Endodermal cell (in vitro differentiated cells): ENCODE data around the gene DNAJC12. TPM values are rescaled to one million over a fixed set of nuclear protein-coding genes. Genes with fewer than 3 reads are reported as not detected.

Source experiments
- DNase-seq: peaks from one replicate; pipeline ENCODE4 v3.0.0-alpha.2; 2017
- H3K27ac ChIP-seq: 2 replicates; pipeline ENCODE4 v1.5.1; 2013; ENCODE audit warnings: mild to moderate bottlenecking, low read depth, low read length, moderate library complexity
- H3K27me3 ChIP-seq: 2 replicates; pipeline ENCODE4 v1.6.1; 2013; ENCODE audit warnings: mild to moderate bottlenecking, low read length, moderate library complexity; ENCODE audit not compliant: insufficient read depth, control insufficient read depth, poor library complexity, severe bottlenecking
- H3K36me3 ChIP-seq: 2 replicates; pipeline ENCODE4 v1.7.0; 2013; ENCODE audit warnings: mild to moderate bottlenecking, low read length, moderate library complexity; ENCODE audit not compliant: control insufficient read depth, insufficient read depth
- H3K4me1 ChIP-seq: one replicate; pipeline ENCODE4 v1.7.0; 2013; ENCODE audit warnings: low read length; ENCODE audit not compliant: control insufficient read depth, insufficient read depth
- H3K4me3 ChIP-seq: 2 replicates; pipeline ENCODE4 v1.5.1; 2013; ENCODE audit warnings: mild to moderate bottlenecking, low read length, moderate library complexity
- H3K9ac ChIP-seq: 2 replicates; pipeline ENCODE4 v1.6.1; 2013; ENCODE audit warnings: mild to moderate bottlenecking, low read length, moderate library complexity; ENCODE audit not compliant: poor library complexity, severe bottlenecking; ENCODE audit errors: extremely low read depth
- H3K9me3 ChIP-seq: 2 replicates; pipeline ENCODE4 v1.6.1; 2013; ENCODE audit warnings: mild to moderate bottlenecking, low read length, moderate library complexity; ENCODE audit not compliant: control insufficient read depth
- H3K27ac Mint-ChIP-seq: 2 replicates; pipeline ENCODE4 v1.8.0; 2020; ENCODE audit warnings: mixed read lengths
- H3K27me3 Mint-ChIP-seq: 2 replicates; pipeline ENCODE4 v1.8.0; 2021; ENCODE audit warnings: mild to moderate bottlenecking, mixed read lengths; ENCODE audit not compliant: insufficient read depth
- H3K36me3 Mint-ChIP-seq: 2 replicates; pipeline ENCODE4 v1.8.0; 2020; ENCODE audit warnings: low read depth, mixed read lengths
- H3K4me1 Mint-ChIP-seq: 2 replicates; pipeline ENCODE4 v1.8.0; 2020; ENCODE audit warnings: mixed read lengths
- H3K4me3 Mint-ChIP-seq: 2 replicates; pipeline ENCODE4 v1.8.0; 2020; ENCODE audit warnings: mild to moderate bottlenecking, moderate library complexity, mixed read lengths
- H3K9me3 Mint-ChIP-seq: 2 replicates; pipeline ENCODE4 v1.8.0; 2020; ENCODE audit warnings: mild to moderate bottlenecking, mixed read lengths
- WGBS, 2 experiments: methylation state at CpG; one replicate each; pipeline versions ENCODE4 v1.1.5 to v1.1.7; 2013; ENCODE audit warnings: missing lambda C conversion rate in 2 of 2, mixed read lengths in 1 of 2; ENCODE audit not compliant: insufficient coverage in 1 of 2, insufficient read length in 1 of 2; 5-methylcytosine and 5-hydroxymethylcytosine counted together
- total RNA-seq, 2 donors: library from RNA; stranded (reverse); fragmentation: NEBNext Ultra II Directional in 1 of 2; extraction: Animal tissue kit (Norgen Biotek cat#: 25700) in 1 of 2; gene quantifications; 2 replicates in 1 of 2; 3 replicates in 1 of 2; pipeline ENCODE4 v1.2.1, GENCODE V29; 2021
- TF ChIP-seq, protein P1 (sequence below): fragments of 200-600 bp; sonication (generic); conservative IDR thresholded peaks from 2 replicates; pipeline ENCODE4 v1.5.0; 2021; ENCODE audit warnings: antibody characterized with exemption, mild to moderate bottlenecking

The DNAJC12 gene
- total RNA-seq, 2 donors from 2014 or later = 0.59 TPM; not detected in 1

DNA sequence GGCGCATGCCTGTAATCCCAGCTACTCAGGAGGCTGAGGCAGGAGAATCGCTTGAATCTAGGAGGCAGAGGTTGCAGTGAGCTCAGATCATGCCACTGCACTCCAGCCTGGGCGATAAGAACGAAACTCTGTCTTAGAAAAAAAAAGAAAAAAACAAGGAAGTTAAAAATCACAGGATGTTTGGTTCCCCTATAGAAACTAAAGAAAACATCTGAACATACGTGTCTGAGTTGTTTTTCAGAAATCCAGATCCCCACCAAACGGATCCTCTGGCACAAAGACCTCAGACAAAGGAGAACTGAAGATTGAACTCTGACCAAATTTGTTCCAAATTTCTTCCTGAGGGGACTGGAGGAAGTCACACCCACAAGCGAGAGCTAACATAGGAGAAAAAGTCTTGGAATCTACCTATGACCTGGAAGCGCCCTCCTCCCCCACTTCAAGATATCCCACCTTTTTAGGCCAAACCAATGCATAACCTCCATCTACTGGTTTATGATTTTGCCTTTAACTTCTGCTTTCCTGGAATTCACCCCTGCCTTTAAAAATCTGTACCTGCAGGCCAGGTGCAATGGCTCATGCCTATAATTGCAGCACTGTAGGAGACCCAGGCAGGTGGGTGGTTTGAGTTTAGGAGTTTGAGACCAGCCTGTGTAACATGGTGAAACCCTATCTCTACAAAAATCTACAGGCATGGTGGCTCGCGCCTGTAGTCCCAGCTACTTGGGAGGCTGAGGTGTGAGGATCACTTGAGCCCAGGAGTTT, 26.8 kb upstream of the DNAJC12 start:
- H3K4me3 ChIP-seq = no peak overlapping the region
- WGBS, 2 experiments = 94 to 95% methylated on average over 6 to 10 of the region's 10 CpGs
- Mint-ChIP-seq H3K27me3 (no peaks in the 10 kb centered on the region), H3K27ac (no peak overlapping the region), H3K36me3 (no peaks in the 10 kb centered on the region), H3K9me3 (no peaks in the 10 kb centered on the region), H3K4me3 (no peak overlapping the region), H3K4me1 (peaks cover 17% of the 10 kb centered on the region)
- DNase-seq = no peak
- no peaks in the 10 kb centered on the region for H3K9me3 ChIP-seq
- no peaks in the 10 kb centered on the region for H3K36me3 ChIP-seq
- TF ChIP-seq, protein P1, sequence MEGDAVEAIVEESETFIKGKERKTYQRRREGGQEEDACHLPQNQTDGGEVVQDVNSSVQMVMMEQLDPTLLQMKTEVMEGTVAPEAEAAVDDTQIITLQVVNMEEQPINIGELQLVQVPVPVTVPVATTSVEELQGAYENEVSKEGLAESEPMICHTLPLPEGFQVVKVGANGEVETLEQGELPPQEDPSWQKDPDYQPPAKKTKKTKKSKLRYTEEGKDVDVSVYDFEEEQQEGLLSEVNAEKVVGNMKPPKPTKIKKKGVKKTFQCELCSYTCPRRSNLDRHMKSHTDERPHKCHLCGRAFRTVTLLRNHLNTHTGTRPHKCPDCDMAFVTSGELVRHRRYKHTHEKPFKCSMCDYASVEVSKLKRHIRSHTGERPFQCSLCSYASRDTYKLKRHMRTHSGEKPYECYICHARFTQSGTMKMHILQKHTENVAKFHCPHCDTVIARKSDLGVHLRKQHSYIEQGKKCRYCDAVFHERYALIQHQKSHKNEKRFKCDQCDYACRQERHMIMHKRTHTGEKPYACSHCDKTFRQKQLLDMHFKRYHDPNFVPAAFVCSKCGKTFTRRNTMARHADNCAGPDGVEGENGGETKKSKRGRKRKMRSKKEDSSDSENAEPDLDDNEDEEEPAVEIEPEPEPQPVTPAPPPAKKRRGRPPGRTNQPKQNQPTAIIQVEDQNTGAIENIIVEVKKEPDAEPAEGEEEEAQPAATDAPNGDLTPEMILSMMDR = no peak
- no peaks in the 10 kb centered on the region for H3K27me3 ChIP-seq
- no peak overlapping the region for H3K27ac ChIP-seq
- H3K9ac ChIP-seq = no peak overlapping the region
- H3K4me1 ChIP-seq = peaks cover 6% of the 10 kb centered on the region

DNA sequence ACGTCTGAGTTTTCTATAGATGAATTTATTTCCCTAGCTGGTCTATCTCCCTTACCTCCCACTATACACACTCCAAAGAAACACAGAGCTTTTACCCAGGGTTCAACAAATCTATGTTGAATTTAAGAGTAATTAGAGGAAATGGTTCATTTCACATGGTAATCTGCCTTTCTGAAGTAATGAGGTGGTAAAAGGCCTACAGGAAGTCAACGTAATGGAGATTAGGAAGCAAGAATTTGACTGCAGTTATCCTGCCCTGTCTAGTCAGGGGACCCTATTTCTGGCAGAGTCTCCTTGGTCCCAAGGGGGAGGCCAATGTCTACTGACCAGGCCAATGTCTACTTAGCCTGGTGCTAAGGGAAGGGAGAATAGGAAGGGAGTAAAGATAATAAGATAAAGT, 25.1 kb upstream of the DNAJC12 start:
- Histone ChIP-seq H3K9me3 (no peaks in the 10 kb centered on the region), H3K4me1 (peaks cover 6% of the 10 kb centered on the region), H3K27me3 (no peaks in the 10 kb centered on the region), H3K36me3 (no peaks in the 10 kb centered on the region), H3K27ac (no peak overlapping the region), H3K4me3 (no peak overlapping the region), H3K9ac (no peak overlapping the region)
- H3K4me3 Mint-ChIP-seq = no peak overlapping the region
- peaks cover 17% of the 10 kb centered on the region for H3K4me1 Mint-ChIP-seq
- H3K9me3 Mint-ChIP-seq = peaks cover 1% of the 10 kb centered on the region
- WGBS, 2 experiments = 66 to 71% methylated on average over 1 of the region's 2 CpGs
- H3K27me3 Mint-ChIP-seq = no peaks in the 10 kb centered on the region
- H3K27ac Mint-ChIP-seq = no peak overlapping the region
- DNase-seq = no peak
- TF ChIP-seq, protein P1 = no peak
- H3K36me3 Mint-ChIP-seq = no peaks in the 10 kb centered on the region

DNA sequence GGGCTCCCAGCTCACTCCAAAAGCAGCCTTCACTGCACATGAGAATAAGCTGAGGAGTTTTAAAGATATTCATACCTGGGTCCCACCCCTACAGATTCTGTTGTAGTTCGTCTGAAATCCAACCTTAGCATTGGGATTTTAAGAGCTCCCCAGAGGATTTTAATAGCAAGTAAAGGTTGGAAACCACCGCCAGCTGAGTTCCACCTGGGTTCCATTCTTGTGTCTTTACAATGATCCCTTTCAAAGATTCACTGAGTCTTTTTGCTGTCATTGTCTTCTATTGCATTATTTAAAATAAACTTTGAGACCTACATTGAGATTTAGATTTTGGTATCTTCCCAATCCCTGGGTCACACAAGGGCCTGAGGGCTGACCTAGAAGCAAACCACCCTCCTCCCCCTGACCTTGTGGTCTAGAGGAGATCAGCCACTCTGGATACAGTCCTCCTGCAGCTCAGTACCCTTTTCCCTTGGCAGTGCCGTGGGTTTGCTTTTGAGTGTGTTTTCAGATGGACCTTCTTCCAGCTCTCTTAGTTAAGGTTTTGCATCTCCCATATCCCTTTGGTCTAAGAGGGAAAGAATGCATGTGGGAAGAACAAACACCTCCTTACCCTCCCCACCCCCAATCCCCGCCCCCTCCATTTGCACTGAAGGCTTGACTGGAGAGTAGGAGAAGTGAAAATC, 23.9 kb upstream of the DNAJC12 start:
- Histone ChIP-seq H3K4me3 (no peak overlapping the region), H3K27me3 (no peaks in the 10 kb centered on the region), H3K27ac (no peak overlapping the region), H3K9ac (no peak overlapping the region), H3K4me1 (peaks cover 6% of the 10 kb centered on the region), H3K9me3 (no peaks in the 10 kb centered on the region), H3K36me3 (no peaks in the 10 kb centered on the region)
- peaks cover 1% of the 10 kb centered on the region for H3K9me3 Mint-ChIP-seq
- H3K36me3 Mint-ChIP-seq = no peaks in the 10 kb centered on the region
- peaks cover 17% of the 10 kb centered on the region for H3K4me1 Mint-ChIP-seq
- 44 to 69% methylated on average over 2 to 3 of the region's 4 CpGs for WGBS, 2 experiments
- TF ChIP-seq, protein P1 = no peak
- H3K27ac Mint-ChIP-seq = peak overlapping the region; percentile 89
- peak overlapping the region; percentile 34 for H3K4me3 Mint-ChIP-seq
- DNase-seq = peak; percentile 86
- H3K27me3 Mint-ChIP-seq = no peaks in the 10 kb centered on the region
